Tibial nerve (tissue), 3 donors: ENCODE results near the gene THBS3.

Experiments used
- CTCF ChIP-seq, 5 experiments: fragments of 200-600 bp in 3 of 5; fragments of 450-650 bp in 2 of 5; sonication (generic) in 3 of 5; IDR thresholded peaks; one replicate each; pipeline ENCODE4 v1.5.1; 2016 to 2019; ENCODE audit warnings: antibody characterized with exemption in 5 of 5, mild to moderate bottlenecking in 3 of 5, moderate library complexity in 2 of 5
- POLR2A ChIP-seq, 2 donors: fragments of 450-650 bp; IDR thresholded peaks; one replicate each; pipeline ENCODE4 v1.6.1; 2017; ENCODE audit warnings: antibody characterized with exemption in 2 of 2, mild to moderate bottlenecking in 2 of 2, moderate library complexity in 2 of 2

- peak; percentile 96 to 99 (median 98) for TF ChIP-seq CTCF (IDR thresholded peaks at IDR 0.05)
- TF ChIP-seq POLR2A (IDR thresholded peaks at IDR 0.05), result peak; percentile 56 to 61
These were observed 14.3 kb downstream of the THBS3 start for GRCh38 chr1:155193275-155193990.
